SK-N-MC (cell line): ENCODE measurements around the gene SLC6A12.

Experiments
- DNase-seq: peaks from one replicate; pipeline ENCODE4 v3.0.0-alpha.2; 2011; ENCODE audit warnings: low read depth, low spot score
- H3K27ac ChIP-seq: fragments of 200-600 bp; sonication (generic); 2 replicates; pipeline ENCODE4 v1.5.1; 2016; ENCODE audit warnings: mixed run types
- H3K36me3 ChIP-seq: fragments of 200-600 bp; sonication (generic); 2 replicates; pipeline ENCODE4 v1.6.1; 2017; ENCODE audit warnings: antibody characterized with exemption, low read length, mixed read lengths; ENCODE audit not compliant: insufficient read depth
- H3K4me3 ChIP-seq: fragments of 200-600 bp; sonication (generic); 2 replicates; pipeline ENCODE4 v1.5.1; 2016
- H3K9ac ChIP-seq: fragments of 200-600 bp; sonication (generic); 2 replicates; pipeline ENCODE4 v1.8.0; 2017; ENCODE audit warnings: mixed run types, mixed read lengths; ENCODE audit not compliant: insufficient read length
- H3K9me3 ChIP-seq: fragments of 200-600 bp; sonication (generic); 2 replicates; pipeline ENCODE4 v1.6.1; 2017; ENCODE audit warnings: low read depth, mild to moderate bottlenecking, antibody characterized with exemption, low read length, moderate library complexity, mixed read lengths
- EZH2 ChIP-seq: fragments of 200-600 bp; sonication (generic); IDR thresholded peaks from one replicate; pipeline ENCODE4 v1.6.1; 2017; ENCODE audit warnings: antibody characterized with exemption
- FOXP2 ChIP-seq: optimal IDR thresholded peaks from 2 replicates; pipeline ENCODE3; 2011; ENCODE audit warnings: mild to moderate bottlenecking, moderate library complexity; ENCODE audit not compliant: insufficient read depth; ENCODE audit errors: extremely low read length, control extremely low read depth
- POLR2AphosphoS5 ChIP-seq: IDR thresholded peaks from 2 replicates; pipeline ENCODE4 v1.6.1; 2012; ENCODE audit warnings: mild to moderate bottlenecking, low read depth, low read length, borderline replicate concordance

SLC6A12 gene

DNA sequence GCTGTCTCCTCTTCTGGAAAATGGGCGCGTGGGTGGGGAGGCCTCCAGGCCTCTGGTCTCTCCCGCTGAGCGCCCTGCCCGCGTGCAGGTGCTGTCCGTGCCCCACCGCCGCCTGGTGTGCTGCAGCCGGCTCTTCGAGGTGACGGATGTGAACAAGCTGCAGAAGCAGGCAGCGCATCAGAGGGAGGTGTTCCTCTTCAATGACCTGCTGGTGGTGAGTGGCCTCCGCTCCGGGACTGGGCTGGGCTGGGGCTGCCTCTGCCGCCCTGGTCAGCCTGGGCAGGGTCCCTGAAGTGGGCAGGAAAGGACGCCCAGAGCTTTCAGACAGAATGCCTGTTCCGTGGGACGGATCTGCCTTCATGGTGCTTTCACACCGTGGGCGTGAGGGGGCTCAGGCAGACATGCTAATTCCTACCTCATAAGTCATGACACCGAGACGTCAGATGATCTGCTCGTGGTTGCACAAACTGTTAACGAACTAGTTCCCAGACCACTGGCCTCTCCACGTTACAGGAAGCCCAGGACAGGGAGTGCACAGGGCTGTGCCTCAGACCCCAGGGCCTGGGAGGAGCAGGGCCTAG is 50.5 kb downstream of the SLC6A12 start:
- no peak for DNase-seq
- Histone ChIP-seq H3K9ac (no peak overlapping the region), H3K4me3 (no peak overlapping the region), H3K9me3 (no peaks in the 10 kb centered on the region), H3K27ac (no peak overlapping the region), H3K36me3 (no peaks in the 10 kb centered on the region)
- TF ChIP-seq FOXP2 (no peak), EZH2 (no peak), POLR2AphosphoS5 (no peak)

DNA sequence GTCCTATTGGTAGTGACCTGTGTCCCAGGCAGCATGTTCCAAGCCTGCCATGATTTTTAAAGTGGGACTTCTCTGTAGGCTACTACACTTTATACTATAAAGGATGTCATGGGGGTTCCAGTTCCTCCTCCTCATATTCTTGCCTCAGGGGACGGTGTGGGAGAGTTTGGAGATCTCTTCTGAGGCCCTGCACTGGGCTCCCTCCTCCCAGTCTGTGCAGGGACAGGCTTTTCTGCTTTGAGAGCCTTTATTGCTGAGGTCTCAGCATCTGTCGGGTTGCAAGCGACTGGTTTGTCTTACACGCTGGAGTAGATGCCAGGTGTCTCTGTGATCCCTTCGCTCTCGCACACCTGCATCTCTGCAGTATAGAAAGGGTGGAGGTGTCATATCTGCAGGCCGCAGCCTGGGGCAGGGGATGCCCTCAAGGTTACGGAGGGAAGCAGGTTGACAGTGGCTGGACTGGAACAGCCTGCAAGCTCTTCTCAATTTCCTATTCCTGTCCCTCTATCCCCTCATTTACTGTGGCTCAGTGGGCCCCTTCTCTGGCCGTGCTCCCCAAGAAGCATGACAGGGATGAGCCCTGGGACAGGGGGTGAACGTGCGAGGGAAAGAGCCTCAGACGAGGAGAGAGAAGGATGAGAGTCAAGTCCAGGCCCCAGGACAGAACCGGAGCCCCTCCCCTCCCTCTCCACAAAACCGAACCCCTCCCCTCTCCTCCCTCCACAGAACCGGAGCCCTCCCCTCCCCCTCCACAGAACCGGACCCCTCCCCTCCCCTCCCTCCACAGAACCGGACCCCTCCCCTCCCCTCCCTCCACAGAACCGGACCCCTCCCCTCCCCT is 51.3 kb downstream of the SLC6A12 start:
- H3K9me3 ChIP-seq: no peaks in the 10 kb centered on the region
- no peak overlapping the region for H3K4me3 ChIP-seq
- no peak overlapping the region for H3K27ac ChIP-seq
- H3K36me3 ChIP-seq: no peaks in the 10 kb centered on the region
- TF ChIP-seq EZH2: no peak
- no peak for TF ChIP-seq FOXP2
- no peak for TF ChIP-seq POLR2AphosphoS5
- DNase-seq: no peak
- H3K9ac ChIP-seq: no peak overlapping the region

DNA sequence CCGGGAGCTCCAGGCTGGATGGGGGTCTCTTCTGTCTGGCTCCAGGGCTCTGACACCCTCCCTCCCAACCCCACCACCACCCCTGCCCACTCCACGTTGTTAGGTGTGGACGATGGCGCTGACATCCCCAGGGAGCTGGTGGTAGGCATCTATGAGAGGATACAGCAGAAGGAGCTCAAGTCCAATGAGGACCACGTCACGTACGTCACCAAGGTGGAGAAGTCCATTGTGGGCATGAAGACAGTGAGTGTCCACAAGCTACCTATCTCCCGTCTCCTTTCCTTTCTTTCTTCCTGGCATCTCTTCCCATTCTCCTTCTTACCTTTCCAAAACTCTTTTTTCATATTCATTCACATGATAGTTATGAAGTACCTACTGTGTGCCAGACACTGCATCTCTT is 52.1 kb downstream of the SLC6A12 start:
- no peak for DNase-seq
- no peak overlapping the region for H3K4me3 ChIP-seq
- no peak for TF ChIP-seq FOXP2
- TF ChIP-seq EZH2: no peak
- no peak for TF ChIP-seq POLR2AphosphoS5
- no peak overlapping the region for H3K27ac ChIP-seq
- no peak overlapping the region for H3K9ac ChIP-seq
- H3K36me3 ChIP-seq: no peaks in the 10 kb centered on the region
- no peaks in the 10 kb centered on the region for H3K9me3 ChIP-seq

DNA sequence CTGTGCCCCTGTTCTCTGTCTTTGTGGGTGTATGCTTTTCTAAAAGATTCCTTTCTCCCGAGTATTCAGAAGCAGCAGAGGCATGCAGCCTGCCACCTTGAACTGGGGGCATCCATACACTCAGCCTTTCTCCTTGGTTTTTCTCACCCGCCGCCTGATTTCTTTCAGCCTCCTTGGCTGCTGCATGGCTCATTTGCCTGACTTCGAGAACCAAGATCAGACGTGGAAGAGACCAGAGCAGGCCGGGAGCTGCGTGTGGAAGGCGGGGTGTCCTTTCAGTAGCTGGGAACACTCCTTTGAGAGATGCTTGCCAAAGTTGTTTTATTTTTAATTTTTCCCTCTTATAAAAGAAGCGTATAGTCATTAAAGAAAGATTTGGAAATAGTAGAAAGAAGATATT is 53.1 kb downstream of the SLC6A12 start:
- DNase-seq: no peak
- no peak overlapping the region for H3K4me3 ChIP-seq
- H3K9me3 ChIP-seq: no peaks in the 10 kb centered on the region

DNA sequence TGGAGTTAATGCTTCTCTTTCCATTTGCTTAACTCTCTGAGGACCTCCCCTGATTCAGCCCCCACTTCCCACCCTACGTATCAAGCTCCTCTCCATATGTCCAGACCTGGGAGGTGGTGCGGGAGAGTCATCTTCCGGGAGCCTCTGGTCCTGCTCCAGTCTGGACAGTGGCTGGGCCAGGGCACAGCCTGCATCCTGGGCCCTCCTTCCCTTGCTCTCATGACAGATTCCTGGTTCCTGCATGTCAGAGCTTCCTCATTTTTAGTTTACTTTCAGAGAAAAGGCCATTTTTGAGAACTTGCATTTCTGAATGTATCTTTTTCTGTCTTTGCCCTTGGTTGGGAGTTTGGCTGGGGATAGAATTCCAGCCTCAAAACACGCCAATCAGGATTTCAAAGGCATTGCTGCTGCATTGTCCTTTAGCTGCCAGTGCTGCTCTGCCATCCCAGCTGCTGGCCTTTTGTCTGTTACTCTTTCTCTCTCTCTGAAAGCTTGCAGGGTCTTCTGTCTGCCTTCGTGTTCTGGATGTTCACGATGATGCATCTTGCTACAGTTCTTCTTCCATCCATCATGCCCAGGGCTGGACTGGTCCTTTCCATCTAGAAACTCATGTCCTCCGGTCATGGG is 54.7 kb downstream of the SLC6A12 start:
- no peak overlapping the region for H3K27ac ChIP-seq
- no peaks in the 10 kb centered on the region for H3K9me3 ChIP-seq
- TF ChIP-seq FOXP2: no peak
- TF ChIP-seq EZH2: no peak
- H3K4me3 ChIP-seq: no peak overlapping the region
- no peak overlapping the region for H3K9ac ChIP-seq
- no peaks in the 10 kb centered on the region for H3K36me3 ChIP-seq
- DNase-seq: no peak

More for the DNA sequence above, 53.1 kb downstream of the SLC6A12 start:
- Histone ChIP-seq H3K9ac (no peak overlapping the region), H3K36me3 (no peaks in the 10 kb centered on the region), H3K27ac (no peak overlapping the region)
- TF ChIP-seq EZH2 (no peak), POLR2AphosphoS5 (no peak), FOXP2 (no peak)

DNA sequence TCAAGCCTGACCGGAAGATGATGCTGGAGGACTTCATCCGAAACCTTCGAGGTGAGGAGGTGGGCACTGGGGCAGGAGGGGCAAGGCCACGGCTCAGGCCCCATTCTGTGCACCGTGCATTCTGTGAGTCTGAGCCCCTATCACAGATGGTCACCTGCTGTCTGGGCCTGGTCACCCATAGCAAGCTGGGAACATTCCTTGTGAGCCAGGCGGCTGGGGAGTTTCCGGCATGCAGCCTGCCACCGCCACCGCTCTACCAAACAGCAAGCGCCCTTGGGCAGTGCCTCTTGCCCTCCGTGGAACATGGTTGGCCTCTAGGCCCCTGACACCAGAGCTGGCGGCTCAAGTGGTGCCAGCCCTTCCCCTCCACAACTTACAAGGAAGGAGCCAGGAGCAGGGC is 56.3 kb downstream of the SLC6A12 start:
- Histone ChIP-seq H3K27ac (no peak overlapping the region), H3K36me3 (no peaks in the 10 kb centered on the region), H3K9me3 (no peaks in the 10 kb centered on the region), H3K9ac (no peak overlapping the region), H3K4me3 (no peak overlapping the region)
- no peak for DNase-seq
- TF ChIP-seq POLR2AphosphoS5 (no peak), FOXP2 (no peak), EZH2 (no peak)

DNA sequence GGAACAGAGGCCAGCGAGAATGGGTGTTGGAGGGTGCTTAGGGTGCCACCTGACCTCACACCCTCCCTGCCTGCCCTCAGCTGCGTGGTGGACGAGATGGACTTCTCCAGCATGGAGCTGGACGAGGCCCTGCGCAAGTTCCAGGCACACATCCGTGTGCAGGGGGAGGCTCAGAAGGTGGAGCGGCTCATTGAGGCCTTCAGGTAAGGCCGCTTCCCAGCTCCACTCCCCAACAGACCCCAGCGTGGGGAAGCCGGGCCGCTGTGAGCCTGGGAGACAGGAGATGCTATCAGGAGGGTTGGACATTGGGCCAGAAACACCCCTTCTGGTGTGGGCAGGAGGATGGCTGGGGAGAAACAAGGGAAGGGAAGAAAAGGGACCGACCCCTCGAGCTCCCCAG is 57.0 kb downstream of the SLC6A12 start:
- Histone ChIP-seq H3K27ac (no peak overlapping the region), H3K9ac (no peak overlapping the region), H3K9me3 (no peaks in the 10 kb centered on the region), H3K4me3 (no peak overlapping the region), H3K36me3 (no peaks in the 10 kb centered on the region)
- TF ChIP-seq FOXP2 (no peak), POLR2AphosphoS5 (no peak), EZH2 (no peak)
- no peak for DNase-seq

DNA sequence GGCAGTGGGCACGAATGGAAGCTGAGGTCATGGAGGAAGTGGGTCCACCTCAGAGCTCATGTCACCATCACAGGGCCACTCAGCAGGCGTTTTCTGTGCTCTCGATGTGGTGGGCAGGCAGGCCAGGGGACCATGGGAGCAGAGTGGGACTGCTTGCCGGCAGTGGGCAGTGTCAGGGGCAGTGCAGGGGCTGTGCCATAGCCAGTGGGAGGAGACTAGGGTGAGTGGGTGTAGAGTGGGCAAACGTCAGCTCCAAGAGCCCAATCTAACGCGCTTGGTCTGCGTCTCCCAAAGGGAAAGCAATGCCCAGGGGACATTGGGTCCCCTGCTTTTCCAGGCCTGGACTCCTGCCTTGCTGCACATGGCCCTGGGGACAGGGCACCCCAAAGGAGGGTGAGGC is 58.3 kb downstream of the SLC6A12 start:
- Histone ChIP-seq H3K4me3 (no peak overlapping the region), H3K27ac (no peak overlapping the region), H3K9me3 (no peaks in the 10 kb centered on the region), H3K9ac (no peak overlapping the region), H3K36me3 (no peaks in the 10 kb centered on the region)
- TF ChIP-seq POLR2AphosphoS5: no peak
- DNase-seq: no peak
